Astrocyte (in vitro differentiated cells and primary cell): ENCODE measurements around the gene NPAT. TPM values are rescaled to one million over a fixed set of nuclear protein-coding genes. Genes with fewer than 3 reads are reported as not detected.

ENCODE experiments used
- DNase-seq: peaks from one replicate; pipeline ENCODE4 v3.0.0-alpha.2; 2010; ENCODE audit warnings: low read depth
- FAIRE-seq: peaks from 2 replicates; lab custom pipeline; 2011; peaks lifted over from hg19 to GRCh38; lab: Jason Lieb, UNC
- H2AFZ ChIP-seq: 2 replicates; pipeline ENCODE4 v1.6.0; 2012; ENCODE audit warnings: low read depth, low read length, inconsistent platforms
- H3K27ac ChIP-seq: 2 replicates; pipeline ENCODE4 v1.5.1; 2011; ENCODE audit warnings: low read depth, low read length, inconsistent platforms
- H3K27me3 ChIP-seq: 2 replicates; pipeline ENCODE4 v1.6.0; 2011; ENCODE audit warnings: low read length, inconsistent platforms; ENCODE audit not compliant: insufficient read depth
- H3K36me3 ChIP-seq: 2 replicates; pipeline ENCODE4 v1.5.1; 2011; ENCODE audit warnings: low read length, inconsistent platforms; ENCODE audit not compliant: insufficient read depth
- H3K4me1 ChIP-seq: 2 replicates; pipeline ENCODE4 v1.5.1; 2011; ENCODE audit warnings: low read length, inconsistent platforms; ENCODE audit not compliant: insufficient read depth
- H3K4me2 ChIP-seq: 2 replicates; pipeline ENCODE4 v1.6.0; 2012; ENCODE audit warnings: low read length, inconsistent platforms
- H3K4me3 ChIP-seq: 2 replicates; pipeline ENCODE4 v1.5.1; 2011; ENCODE audit warnings: low read depth, mild to moderate bottlenecking, low read length, inconsistent platforms; ENCODE audit not compliant: insufficient read depth
- H3K79me2 ChIP-seq: 2 replicates; pipeline ENCODE4 v1.6.0; 2012; ENCODE audit warnings: mild to moderate bottlenecking, low read length, inconsistent platforms; ENCODE audit not compliant: insufficient read depth
- H3K9ac ChIP-seq: 2 replicates; pipeline ENCODE4 v1.6.0; 2012; ENCODE audit warnings: mild to moderate bottlenecking, low read length, inconsistent platforms
- H3K9me3 ChIP-seq: 2 replicates; pipeline ENCODE4 v1.5.1; 2012; ENCODE audit warnings: low read depth, mild to moderate bottlenecking, low read length, inconsistent platforms; ENCODE audit not compliant: insufficient read depth
- H4K20me1 ChIP-seq: 2 replicates; pipeline ENCODE4 v1.6.0; 2012; ENCODE audit warnings: low read length, inconsistent platforms; ENCODE audit not compliant: insufficient read depth
- H3K27ac Mint-ChIP-seq: one replicate; pipeline ENCODE4 v1.8.0; 2021; ENCODE audit warnings: mild to moderate bottlenecking, mixed read lengths; ENCODE audit not compliant: unreplicated experiment
- H3K27me3 Mint-ChIP-seq: one replicate; pipeline ENCODE4 v1.8.0; 2021; ENCODE audit warnings: low read depth, mixed read lengths; ENCODE audit not compliant: unreplicated experiment
- H3K36me3 Mint-ChIP-seq: one replicate; pipeline ENCODE4 v1.8.0; 2021; ENCODE audit warnings: low read depth, mixed read lengths; ENCODE audit not compliant: unreplicated experiment
- H3K4me1 Mint-ChIP-seq: one replicate; pipeline ENCODE4 v1.8.0; 2021; ENCODE audit warnings: low read depth, mixed read lengths; ENCODE audit not compliant: unreplicated experiment
- H3K4me3 Mint-ChIP-seq: one replicate; pipeline ENCODE4 v1.8.0; 2021; ENCODE audit warnings: mild to moderate bottlenecking, moderate library complexity, mixed read lengths; ENCODE audit not compliant: unreplicated experiment
- H3K9me3 Mint-ChIP-seq: one replicate; pipeline ENCODE4 v1.8.0; 2021; ENCODE audit warnings: mild to moderate bottlenecking, mixed read lengths; ENCODE audit not compliant: unreplicated experiment
- CTCF ChIP-seq: IDR thresholded peaks from 2 replicates; pipeline ENCODE4 v1.5.1; 2011; ENCODE audit warnings: low read depth, mild to moderate bottlenecking, inconsistent platforms, low read length, moderate library complexity; ENCODE audit not compliant: insufficient read depth
- EZH2 ChIP-seq: IDR thresholded peaks from 2 replicates; pipeline ENCODE4 v1.6.1; 2012; ENCODE audit warnings: mild to moderate bottlenecking, low read length, inconsistent platforms; ENCODE audit not compliant: insufficient read depth
- total RNA-seq: library from RNA; stranded (reverse); gene quantifications from 2 replicates; pipeline ENCODE4 v1.2.1, GENCODE V29; 2021

NPAT gene
- total RNA-seq, 1 donor from 2014 or later: 10.4 TPM

- H2AFZ ChIP-seq: no peak overlapping the region
- H3K9ac ChIP-seq: no peak overlapping the region
- no peaks in the 10 kb centered on the region for H3K27me3 Mint-ChIP-seq
- H3K27me3 ChIP-seq: no peaks in the 10 kb centered on the region
- no peak overlapping the region for H3K4me3 ChIP-seq
- peaks cover 1% of the 10 kb centered on the region for H3K9me3 Mint-ChIP-seq
- no peak overlapping the region for H3K4me3 Mint-ChIP-seq
- H3K4me1 ChIP-seq: peaks cover 8% of the 10 kb centered on the region
- H3K79me2 ChIP-seq: peaks cover 49% of the 10 kb centered on the region
- peaks cover 9% of the 10 kb centered on the region for H3K36me3 ChIP-seq
- FAIRE-seq (peak; percentile 52), DNase-seq (peak; percentile 65)
- H3K9me3 ChIP-seq: peaks cover 7% of the 10 kb centered on the region
- H3K36me3 Mint-ChIP-seq: peaks cover 14% of the 10 kb centered on the region
- H3K27ac ChIP-seq: no peak overlapping the region
- H3K4me1 Mint-ChIP-seq: peaks cover 12% of the 10 kb centered on the region
- H4K20me1 ChIP-seq: peaks cover 7% of the 10 kb centered on the region
- peak overlapping the region; percentile 77 for H3K27ac Mint-ChIP-seq
- no peak overlapping the region for H3K4me2 ChIP-seq
- TF ChIP-seq EZH2: no peak
- TF ChIP-seq CTCF: no peak
Observed at GRCh38 chr11:108199446-108200321, 22.8 kb downstream of the NPAT start.

- Mint-ChIP-seq H3K27ac (no peak overlapping the region), H3K27me3 (no peaks in the 10 kb centered on the region), H3K9me3 (no peaks in the 10 kb centered on the region), H3K4me1 (peaks cover 12% of the 10 kb centered on the region), H3K4me3 (no peak overlapping the region), H3K36me3 (peaks cover 7% of the 10 kb centered on the region)
- TF ChIP-seq CTCF (no peak), EZH2 (no peak)
- Histone ChIP-seq H3K27ac (no peak overlapping the region), H3K9ac (no peak overlapping the region), H3K4me3 (no peak overlapping the region), H2AFZ (no peak overlapping the region), H3K36me3 (peaks cover 11% of the 10 kb centered on the region), H4K20me1 (peaks cover 4% of the 10 kb centered on the region), H3K79me2 (peaks cover 41% of the 10 kb centered on the region), H3K4me2 (no peak overlapping the region), H3K9me3 (no peaks in the 10 kb centered on the region), H3K4me1 (peaks cover 8% of the 10 kb centered on the region), H3K27me3 (no peaks in the 10 kb centered on the region)
- no peak for FAIRE-seq
- no peak for DNase-seq
Observed at GRCh38 chr11:108198833-108199232, 23.6 kb downstream of the NPAT start.

GRCh38 chr11:108197351-108197750 lies 25.1 kb downstream of the NPAT start:
- peaks cover 30% of the 10 kb centered on the region for H3K79me2 ChIP-seq
- H3K4me1 ChIP-seq: peaks cover 8% of the 10 kb centered on the region
- no peak overlapping the region for H3K4me3 ChIP-seq
- H3K27me3 ChIP-seq: no peaks in the 10 kb centered on the region
- no peak overlapping the region for H2AFZ ChIP-seq
- no peaks in the 10 kb centered on the region for H3K9me3 ChIP-seq
- TF ChIP-seq EZH2 (no peak), CTCF (no peak)
- peaks cover 11% of the 10 kb centered on the region for H3K36me3 ChIP-seq
- no peak for DNase-seq
- Mint-ChIP-seq H3K4me1 (peaks cover 12% of the 10 kb centered on the region), H3K9me3 (no peaks in the 10 kb centered on the region), H3K4me3 (no peak overlapping the region), H3K27ac (no peak overlapping the region), H3K36me3 (peaks cover 2% of the 10 kb centered on the region), H3K27me3 (no peaks in the 10 kb centered on the region)
- H3K27ac ChIP-seq: no peak overlapping the region
- FAIRE-seq: no peak
- H3K9ac ChIP-seq: no peak overlapping the region
- no peak overlapping the region for H3K4me2 ChIP-seq
- peaks cover 4% of the 10 kb centered on the region for H4K20me1 ChIP-seq
